ENCODE results near the gene ACE. TPM values are rescaled to one million over a fixed set of nuclear protein-coding genes. Genes with fewer than 3 reads are reported as not detected.
A peak's percentile ranks its signal among the peaks of the same experiment; 100 is the strongest.

Gene ACE
- total RNA-seq, 4 donors from 2014 or later: 4.8 to 10.4 (median 8.2) TPM

- Histone ChIP-seq H3K4me1 (peaks cover 0 to 39% (median 21%) of the 10 kb centered on the region in 3 donors), H3K27me3 (peaks cover 70% of the 10 kb centered on the region), H3K9me3 (no peaks in the 10 kb centered on the region), H3K36me3 (no peaks in the 10 kb centered on the region), H3K27ac (peak overlapping the region in 2 of 4 donors; percentile 35 to 54), H3K4me3 (peak overlapping the region; percentile 28 to 66)
- no peak for ATAC-seq
- TF ChIP-seq EP300 (IDR thresholded peaks at IDR 0.05) (no peak), CTCF (IDR thresholded peaks at IDR 0.05) (no peak), POLR2AphosphoS5 (IDR thresholded peaks at IDR 0.05) (no peak), POLR2A (IDR thresholded peaks at IDR 0.05) (no peak)
- 0 to 33% methylated on average over 2 to 13 of the region's 44 CpGs for WGBS, 2 donors (ENCODE audit: low coverage in 1 of 2)
Measured at GRCh38 chr17:63477480-63478440, 899 bp downstream of the ACE start.

DNA sequence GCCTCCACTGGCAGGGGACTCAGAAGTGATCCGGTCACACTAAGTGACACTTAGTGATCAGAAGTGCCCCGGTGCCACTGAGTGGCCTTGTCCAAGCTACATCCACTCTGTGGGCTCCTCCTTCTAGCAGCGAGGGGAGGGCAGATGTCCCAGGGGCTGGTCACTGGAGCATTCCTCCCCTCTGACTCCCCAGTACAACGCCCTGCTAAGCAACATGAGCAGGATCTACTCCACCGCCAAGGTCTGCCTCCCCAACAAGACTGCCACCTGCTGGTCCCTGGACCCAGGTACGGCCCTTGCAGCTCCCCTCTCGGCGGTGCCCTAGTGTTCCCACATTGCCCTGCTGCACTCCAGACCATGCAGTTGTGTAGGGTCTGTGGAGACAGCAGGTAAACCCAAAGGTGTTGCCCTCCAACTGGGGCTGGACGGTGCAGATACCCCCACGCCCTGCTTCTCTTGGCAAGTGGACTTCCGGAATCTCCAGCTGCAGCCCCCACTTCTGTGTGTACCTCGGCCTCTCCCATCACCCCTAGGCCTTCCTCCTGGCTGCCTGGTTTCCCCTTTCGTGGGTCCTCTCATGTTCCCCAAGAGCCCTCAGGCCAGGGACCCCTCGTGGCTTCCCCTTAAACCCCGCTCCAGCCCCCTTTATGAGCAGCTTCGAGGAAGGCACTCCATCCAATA lies 2.1 kb downstream of the ACE start:
- H3K4me1 ChIP-seq: peaks cover 0 to 39% (median 21%) of the 10 kb centered on the region in 3 donors
- TF ChIP-seq CTCF (IDR thresholded peaks at IDR 0.05): peak in 3 of 4 experiments; percentile 59 to 73 (median 65)
- no peak for TF ChIP-seq POLR2A (IDR thresholded peaks at IDR 0.05)
- no peak for TF ChIP-seq POLR2AphosphoS5 (IDR thresholded peaks at IDR 0.05)
- ATAC-seq: peak; percentile 86
- H3K27me3 ChIP-seq: peaks cover 70% of the 10 kb centered on the region
- H3K4me3 ChIP-seq: no peak overlapping the region
- no peaks in the 10 kb centered on the region for H3K36me3 ChIP-seq
- WGBS, 2 donors (ENCODE audit: low coverage in 1 of 2): 58% methylated on average over 7 of the region's 16 CpGs; no CpG with 5 or more reads in 1 of the 2 donors
- H3K9me3 ChIP-seq: no peaks in the 10 kb centered on the region
- H3K27ac ChIP-seq: no peak overlapping the region

DNA sequence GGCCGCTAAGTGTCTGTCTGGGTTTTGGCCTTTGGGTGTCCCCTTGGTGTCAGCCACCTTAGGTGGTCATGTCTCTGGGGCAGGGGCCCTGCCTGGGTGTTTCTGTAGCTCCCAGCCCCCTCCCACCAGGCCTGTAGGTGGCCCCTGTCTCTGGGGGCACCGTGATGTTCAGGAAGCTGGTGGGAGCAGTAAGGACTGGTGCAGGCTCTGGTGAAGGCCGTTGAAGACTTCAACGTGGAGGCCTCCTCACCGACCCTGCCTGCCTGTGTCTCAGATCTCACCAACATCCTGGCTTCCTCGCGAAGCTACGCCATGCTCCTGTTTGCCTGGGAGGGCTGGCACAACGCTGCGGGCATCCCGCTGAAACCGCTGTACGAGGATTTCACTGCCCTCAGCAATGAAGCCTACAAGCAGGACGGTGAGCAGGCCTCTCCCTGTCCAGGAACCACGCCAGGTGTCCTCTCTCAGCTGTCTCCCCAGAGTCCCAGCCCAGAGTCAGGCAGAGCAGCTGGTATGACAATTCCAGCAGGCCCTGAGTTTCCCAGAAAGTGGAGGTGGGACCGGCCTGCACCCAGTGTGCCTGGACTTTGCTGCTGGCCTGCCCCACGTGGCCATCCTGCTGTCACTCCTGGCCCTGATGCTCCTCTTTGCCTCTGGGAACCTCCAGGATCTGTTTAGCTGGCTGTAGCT lies 2.8 kb downstream of the ACE start:
- TF ChIP-seq EP300 (IDR thresholded peaks at IDR 0.05) (no peak), POLR2AphosphoS5 (IDR thresholded peaks at IDR 0.05) (no peak), CTCF (IDR thresholded peaks at IDR 0.05) (no peak), POLR2A (IDR thresholded peaks at IDR 0.05) (no peak)
- 70 to 100% methylated on average over 1 to 2 of the region's 17 CpGs for WGBS, 2 donors (ENCODE audit: low coverage in 1 of 2)
- Histone ChIP-seq H3K27ac (no peak overlapping the region), H3K36me3 (no peaks in the 10 kb centered on the region), H3K4me1 (peaks cover 0 to 39% (median 21%) of the 10 kb centered on the region in 3 donors), H3K9me3 (no peaks in the 10 kb centered on the region), H3K4me3 (no peak overlapping the region), H3K27me3 (peaks cover 70% of the 10 kb centered on the region)
- no peak for ATAC-seq

- WGBS, 2 donors (ENCODE audit: low coverage in 1 of 2): 83 to 85% methylated on average over 1 to 10 of the region's 21 CpGs
- H3K36me3 ChIP-seq: no peaks in the 10 kb centered on the region
- no peaks in the 10 kb centered on the region for H3K9me3 ChIP-seq
- no peak for ATAC-seq
- TF ChIP-seq POLR2AphosphoS5 (IDR thresholded peaks at IDR 0.05): no peak
- TF ChIP-seq CTCF (IDR thresholded peaks at IDR 0.05): no peak
- TF ChIP-seq POLR2A (IDR thresholded peaks at IDR 0.05): no peak
- no peak for TF ChIP-seq EP300 (IDR thresholded peaks at IDR 0.05)
- no peak overlapping the region for H3K4me3 ChIP-seq
- H3K4me1 ChIP-seq: peaks cover 0 to 39% (median 21%) of the 10 kb centered on the region in 3 donors
- no peak overlapping the region for H3K27ac ChIP-seq
- peaks cover 70% of the 10 kb centered on the region for H3K27me3 ChIP-seq
Measured at GRCh38 chr17:63480192-63480784, 3.4 kb downstream of the ACE start.

Measured in gastroesophageal sphincter (tissue), 4 donors.